Fibroblast of villous mesenchyme (primary cell): ENCODE measurements around the gene HOXC4. TPM values are rescaled to one million over a fixed set of nuclear protein-coding genes. Genes with fewer than 3 reads are reported as not detected.

Experiments
- DNase-seq: peaks from one replicate; pipeline ENCODE4 v3.0.0-alpha.2; 2010; ENCODE audit warnings: low read depth
- H3K4me3 ChIP-seq: 2 replicates; pipeline ENCODE4 v1.5.1; 2011; ENCODE audit warnings: low read depth, mild to moderate bottlenecking, low read length
- CTCF ChIP-seq: IDR thresholded peaks from 2 replicates; pipeline ENCODE4 v1.5.1; 2012; ENCODE audit warnings: low read depth, mild to moderate bottlenecking, low read length; ENCODE audit not compliant: insufficient read depth
- total RNA-seq: library from RNA; depleted of rRNA; stranded (reverse); fragments of >200 nt; gene quantifications from 2 replicates; pipeline ENCODE4 v1.2.3, GENCODE V29; 2012

HOXC4 gene
- total RNA-seq, 1 donor, result under 0.01 TPM

GRCh38 chr12:54010972-54011664 is 42.5 kb upstream of the HOXC4 start:
- H3K4me3 ChIP-seq, result peak overlapping the region; percentile 63
- DNase-seq, result no peak
- TF ChIP-seq CTCF, result no peak

DNA sequence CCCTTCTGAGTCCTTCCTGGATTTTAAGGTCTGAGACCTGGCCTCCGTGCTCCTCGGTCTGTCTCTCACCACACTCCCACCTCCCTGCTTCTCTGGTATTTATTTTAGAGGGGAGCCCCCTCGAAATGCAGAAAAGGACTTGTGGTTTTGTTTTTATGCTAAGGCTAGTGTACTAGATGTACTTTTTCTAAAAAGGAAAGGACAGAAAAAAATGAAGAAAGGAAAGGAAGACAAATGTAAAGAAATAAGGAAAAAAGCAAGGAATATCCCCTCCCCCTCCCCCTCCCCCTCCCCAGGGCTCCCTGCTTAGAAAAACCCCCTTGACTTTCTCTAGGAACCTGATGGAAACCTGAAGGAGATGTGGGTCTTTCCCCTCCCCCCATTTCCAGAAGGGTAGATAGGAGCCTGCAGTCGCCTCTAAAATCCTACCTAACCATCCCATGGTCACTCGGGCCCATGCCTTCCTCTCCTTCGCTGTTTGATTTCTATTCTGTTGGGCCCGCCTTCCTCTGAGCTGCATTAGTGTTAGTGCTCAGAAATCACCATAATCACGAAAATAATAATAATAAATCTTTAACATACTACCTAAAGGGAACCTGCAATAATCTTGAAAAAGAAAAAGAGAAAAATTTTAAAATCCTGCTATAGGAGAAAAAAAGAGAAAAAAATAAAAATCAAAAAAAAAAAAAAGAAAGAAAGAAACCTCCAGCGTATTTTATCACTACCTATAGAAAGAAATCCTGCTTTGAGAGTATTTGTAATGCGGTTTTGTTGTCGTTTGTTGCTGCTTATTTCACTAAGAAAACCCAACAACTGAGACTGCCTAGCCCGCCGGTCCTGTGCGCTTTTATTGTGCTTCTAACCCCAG is 41.7 kb upstream of the HOXC4 start:
- DNase-seq, result no peak
- TF ChIP-seq CTCF, result no peak
- H3K4me3 ChIP-seq, result peak overlapping the region; percentile 63

DNA sequence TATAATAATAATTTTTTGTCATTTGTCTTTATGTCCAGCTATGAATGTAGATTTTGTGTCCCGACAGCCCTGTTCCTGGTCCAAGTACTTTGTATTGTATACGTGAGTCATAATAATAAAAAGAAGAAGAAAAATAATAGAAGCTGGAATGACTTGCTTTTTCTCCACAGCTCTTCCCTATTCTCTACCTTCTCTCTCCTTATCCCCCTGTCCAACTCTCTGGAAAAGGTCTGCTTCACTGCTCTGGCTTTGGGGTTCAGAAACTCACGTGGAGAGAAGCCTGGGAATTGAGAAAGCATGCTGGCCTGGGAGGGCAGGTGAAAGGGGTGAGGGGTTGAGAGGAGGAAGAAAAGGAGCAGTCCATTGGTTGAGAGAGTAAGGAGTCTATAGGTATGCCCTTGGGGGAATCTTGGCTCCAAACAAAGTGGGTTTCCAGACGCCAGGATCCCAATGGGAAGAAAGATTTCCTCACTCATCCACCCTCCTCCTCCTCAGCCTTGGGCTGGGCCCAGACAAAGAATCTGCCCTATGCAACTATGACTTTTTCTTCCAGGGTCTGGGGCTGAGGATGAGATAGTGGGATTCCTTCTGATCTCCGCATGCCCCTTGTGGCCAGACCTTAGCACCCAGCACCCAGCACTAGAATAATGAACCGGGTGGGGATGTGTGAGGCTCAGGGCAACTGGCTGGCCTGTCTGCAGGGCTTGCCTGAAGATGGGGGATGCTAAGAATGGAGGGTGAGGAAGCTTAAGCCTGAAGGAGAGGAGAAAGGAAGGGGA is 40.8 kb upstream of the HOXC4 start:
- no peak overlapping the region for H3K4me3 ChIP-seq
- TF ChIP-seq CTCF, result peak; percentile 34
- no peak for DNase-seq

- no peak for DNase-seq
- no peak for TF ChIP-seq CTCF
- H3K4me3 ChIP-seq, result peak overlapping the region; percentile 37
These were observed 39.1 kb upstream of the HOXC4 start for GRCh38 chr12:54014377-54015017.

DNA sequence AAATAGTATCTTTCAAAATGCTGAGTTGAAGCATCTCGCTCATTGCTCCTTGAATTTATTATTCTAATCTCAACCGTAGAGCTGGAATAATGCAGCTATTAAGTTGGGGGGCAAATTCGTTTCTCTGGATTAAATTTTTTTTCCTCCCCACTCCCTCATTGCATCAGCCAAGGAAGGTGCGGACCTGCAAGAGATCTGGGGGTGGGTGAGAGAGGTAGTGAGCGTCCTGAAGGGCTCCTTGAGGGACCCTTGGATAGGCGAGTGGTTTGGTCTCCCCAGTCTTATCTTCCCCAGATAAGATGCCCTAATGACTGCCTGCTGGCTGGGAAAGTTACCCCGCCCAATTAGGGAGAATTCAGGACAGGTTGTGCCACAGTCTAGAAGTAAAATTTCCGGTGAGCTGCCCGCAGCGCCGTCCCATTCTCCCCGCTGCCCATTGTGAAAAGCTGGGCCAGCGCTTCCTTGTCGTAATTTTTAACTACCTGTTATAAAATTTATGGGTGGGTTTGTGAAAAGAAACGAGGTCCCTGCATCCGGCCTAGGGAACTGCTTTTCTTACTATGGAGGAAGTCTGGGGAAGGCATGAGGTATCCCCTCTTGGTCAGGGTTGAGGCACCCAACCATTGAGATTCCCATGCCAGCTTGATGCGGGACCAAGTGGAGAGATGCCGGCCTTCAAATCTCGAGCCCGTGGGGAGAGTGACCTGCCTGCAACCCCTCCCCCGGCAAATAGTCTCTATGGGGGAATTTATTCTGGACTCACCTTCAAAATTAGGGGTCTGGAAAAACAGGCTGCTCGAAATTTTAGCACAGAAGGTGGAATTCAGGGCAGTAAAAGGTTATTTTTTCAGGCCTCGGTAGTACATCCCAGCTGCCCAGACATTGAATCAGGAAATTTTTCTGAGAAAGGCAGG is 38.4 kb upstream of the HOXC4 start:
- H3K4me3 ChIP-seq, result no peak overlapping the region
- no peak for TF ChIP-seq CTCF

More for the DNA sequence above, 38.4 kb upstream of the HOXC4 start:
- no peak for DNase-seq
